Gastroesophageal sphincter (tissue), 4 donors: Measurements from ENCODE around the gene ISM2. TPM values are rescaled to one million over a fixed set of nuclear protein-coding genes. Genes with fewer than 3 reads are reported as not detected.

Experiments used
- ATAC-seq: fragments of 150-250 bp; one replicate; pipeline ENCODE4 v1.9.1; 2016; ENCODE audit warnings: mild to moderate bottlenecking, moderate library complexity
- H3K27ac ChIP-seq, 4 donors: fragments of 200-600 bp; sonication (generic) in 3 of 4; 1 replicate in 3 of 4; 2 replicates in 1 of 4; pipeline ENCODE4 v1.5.1; 2016 to 2019
- H3K27me3 ChIP-seq: fragments of 200-600 bp; sonication (generic); one replicate; pipeline ENCODE4 v1.5.1; 2019
- H3K36me3 ChIP-seq, 2 donors: fragments of 200-600 bp; sonication (generic); one replicate each; pipeline ENCODE4 v1.5.1; 2019; ENCODE audit warnings: control low read depth in 1 of 2
- H3K4me1 ChIP-seq, 3 donors: fragments of 200-600 bp; sonication (generic); 1 replicate in 2 of 3; 2 replicates in 1 of 3; pipeline ENCODE4 v1.5.1; 2016 to 2019; ENCODE audit warnings: control low read depth in 2 of 3
- H3K4me3 ChIP-seq, 2 donors: fragments of 200-600 bp; sonication (generic); one replicate each; pipeline ENCODE4 v1.5.1; 2019; ENCODE audit warnings: mild to moderate bottlenecking in 1 of 2, moderate library complexity in 1 of 2
- H3K9me3 ChIP-seq, 3 donors: fragments of 200-600 bp; sonication (generic); one replicate each; pipeline ENCODE4 v1.5.1; 2017 to 2019; ENCODE audit warnings: control low read depth in 2 of 3
- EP300 ChIP-seq: sonication (generic); formaldehyde crosslinking; IDR thresholded peaks from one replicate; pipeline ENCODE4 v1.6.1; 2017; ENCODE audit warnings: antibody characterized with exemption, mild to moderate bottlenecking
- POLR2A ChIP-seq, 2 donors: fragments of 450-650 bp; IDR thresholded peaks; one replicate each; pipeline ENCODE4 v1.6.1; 2017; ENCODE audit warnings: antibody characterized with exemption in 2 of 2, mild to moderate bottlenecking in 2 of 2, moderate library complexity in 1 of 2
- POLR2AphosphoS5 ChIP-seq: sonication (generic); formaldehyde crosslinking; IDR thresholded peaks from one replicate; pipeline ENCODE4 v1.6.1; 2017; ENCODE audit warnings: antibody characterized with exemption
- WGBS, 2 donors: methylation state at CpG; one replicate each; pipeline ENCODE4 v1.1.5; 2018; ENCODE audit warnings: low coverage in 1 of 2; 5-methylcytosine and 5-hydroxymethylcytosine counted together
- total RNA-seq, 4 donors: library from RNA; depleted of rRNA; stranded (reverse); fragments of >200 nt; gene quantifications; one replicate each; pipeline ENCODE4 v1.1.0, GENCODE V29; 2016
- TF ChIP-seq, protein P1 (sequence below), 4 experiments: fragments of 200-600 bp in 2 of 4; fragments of 450-650 bp in 2 of 4; sonication (generic) in 1 of 4; IDR thresholded peaks; one replicate each; pipeline ENCODE4 v1.5.1; 2017 to 2019; ENCODE audit warnings: antibody characterized with exemption in 4 of 4, mild to moderate bottlenecking in 2 of 4, moderate library complexity in 2 of 4

ISM2 gene
- total RNA-seq, 4 donors from 2014 or later = 0.31 TPM; not detected in 3

DNA sequence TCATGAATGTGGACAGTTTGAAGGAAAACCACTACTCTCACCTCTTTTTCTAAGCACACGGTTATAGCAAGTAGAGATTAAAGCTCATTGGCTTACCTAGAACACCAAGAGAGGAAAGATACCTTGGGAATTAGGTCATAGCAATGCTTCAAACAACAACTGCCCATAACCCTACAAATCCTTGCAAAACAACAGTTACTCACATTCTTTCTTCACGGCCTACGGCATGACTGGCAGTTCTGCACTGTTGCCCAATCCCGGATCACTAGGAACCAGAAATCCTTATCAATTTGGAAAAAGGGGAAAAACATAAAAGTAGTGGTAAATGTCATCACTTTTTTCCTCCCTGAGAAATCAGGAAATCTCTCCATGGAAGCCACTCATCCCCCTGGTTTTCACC lies 9.6 kb upstream of the ISM2 start:
- WGBS, 2 donors = 86 to 89% methylated on average over 4 of the region's 4 CpGs
- H3K4me3 ChIP-seq = no peak overlapping the region
- peaks cover 4 to 64% of the 10 kb centered on the region in 2 donors for H3K36me3 ChIP-seq
- H3K9me3 ChIP-seq = peaks cover 0 to 9% (median 0%) of the 10 kb centered on the region in 3 donors
- H3K27me3 ChIP-seq = no peaks in the 10 kb centered on the region
- TF ChIP-seq POLR2A (IDR thresholded peaks at IDR 0.05) (no peak), EP300 (no peak), POLR2AphosphoS5 (no peak)
- TF ChIP-seq, protein P1, sequence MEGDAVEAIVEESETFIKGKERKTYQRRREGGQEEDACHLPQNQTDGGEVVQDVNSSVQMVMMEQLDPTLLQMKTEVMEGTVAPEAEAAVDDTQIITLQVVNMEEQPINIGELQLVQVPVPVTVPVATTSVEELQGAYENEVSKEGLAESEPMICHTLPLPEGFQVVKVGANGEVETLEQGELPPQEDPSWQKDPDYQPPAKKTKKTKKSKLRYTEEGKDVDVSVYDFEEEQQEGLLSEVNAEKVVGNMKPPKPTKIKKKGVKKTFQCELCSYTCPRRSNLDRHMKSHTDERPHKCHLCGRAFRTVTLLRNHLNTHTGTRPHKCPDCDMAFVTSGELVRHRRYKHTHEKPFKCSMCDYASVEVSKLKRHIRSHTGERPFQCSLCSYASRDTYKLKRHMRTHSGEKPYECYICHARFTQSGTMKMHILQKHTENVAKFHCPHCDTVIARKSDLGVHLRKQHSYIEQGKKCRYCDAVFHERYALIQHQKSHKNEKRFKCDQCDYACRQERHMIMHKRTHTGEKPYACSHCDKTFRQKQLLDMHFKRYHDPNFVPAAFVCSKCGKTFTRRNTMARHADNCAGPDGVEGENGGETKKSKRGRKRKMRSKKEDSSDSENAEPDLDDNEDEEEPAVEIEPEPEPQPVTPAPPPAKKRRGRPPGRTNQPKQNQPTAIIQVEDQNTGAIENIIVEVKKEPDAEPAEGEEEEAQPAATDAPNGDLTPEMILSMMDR (IDR thresholded peaks at IDR 0.05) = no peak
- no peaks in the 10 kb centered on the region for H3K4me1 ChIP-seq
- no peak for ATAC-seq
- H3K27ac ChIP-seq = no peak overlapping the region

DNA sequence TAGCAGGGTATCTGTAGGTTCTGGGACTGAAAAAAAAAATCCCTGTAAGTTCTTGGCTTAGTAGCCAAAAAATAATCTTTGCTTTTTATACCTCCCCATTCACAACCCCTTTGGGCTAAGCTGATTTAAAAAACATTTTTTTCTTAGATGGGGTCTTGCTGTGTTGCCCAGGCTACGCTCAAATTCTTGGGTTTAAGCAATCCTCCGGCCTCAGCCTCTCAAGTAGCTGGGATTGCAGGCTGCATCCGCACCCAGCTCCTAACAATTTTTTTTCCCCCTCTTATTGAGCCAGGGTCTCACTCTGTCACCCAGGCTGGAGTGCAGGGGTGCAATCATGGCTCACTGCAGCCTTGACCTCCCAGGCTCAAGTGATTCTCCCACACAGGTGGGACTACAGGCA lies 9.1 kb upstream of the ISM2 start:
- Histone ChIP-seq H3K4me3 (no peak overlapping the region), H3K27me3 (no peaks in the 10 kb centered on the region), H3K4me1 (no peaks in the 10 kb centered on the region), H3K36me3 (peaks cover 4 to 64% of the 10 kb centered on the region in 2 donors), H3K9me3 (peaks cover 0 to 9% (median 0%) of the 10 kb centered on the region in 3 donors), H3K27ac (no peak overlapping the region)
- 93 to 100% methylated on average over 3 of the region's 3 CpGs for WGBS, 2 donors
- no peak for ATAC-seq
- no peak for TF ChIP-seq POLR2A (IDR thresholded peaks at IDR 0.05)
- TF ChIP-seq, protein P1 (IDR thresholded peaks at IDR 0.05) = no peak
- TF ChIP-seq EP300 = no peak
- TF ChIP-seq POLR2AphosphoS5 = no peak

DNA sequence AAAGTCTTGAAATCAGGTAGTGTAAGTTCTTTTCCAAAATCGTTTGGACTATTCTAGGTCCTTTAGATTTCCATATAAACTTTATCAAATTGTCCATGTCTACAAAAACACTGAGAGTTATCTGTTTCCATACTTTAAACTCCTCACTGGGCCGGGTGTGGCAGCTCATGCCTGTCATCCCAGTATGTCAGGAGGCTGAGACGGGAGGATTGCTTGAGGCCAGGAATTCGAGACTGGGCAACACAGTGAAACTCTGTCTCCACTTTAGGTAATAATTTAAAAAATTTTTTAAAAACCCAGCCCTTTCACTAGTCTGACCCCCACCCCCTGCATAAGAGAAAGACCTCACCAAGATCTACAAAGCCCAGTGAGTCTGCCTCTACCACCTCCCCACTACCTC lies 6.4 kb upstream of the ISM2 start:
- no peak for ATAC-seq
- Histone ChIP-seq H3K4me3 (no peak overlapping the region), H3K4me1 (no peaks in the 10 kb centered on the region), H3K9me3 (peaks cover 0 to 9% (median 0%) of the 10 kb centered on the region in 3 donors), H3K36me3 (peaks cover 0 to 37% of the 10 kb centered on the region in 2 donors), H3K27me3 (peaks cover 1% of the 10 kb centered on the region), H3K27ac (no peak overlapping the region)
- WGBS, 2 donors = 69 to 73% methylated on average over 4 of the region's 4 CpGs
- TF ChIP-seq EP300 = no peak
- TF ChIP-seq POLR2A (IDR thresholded peaks at IDR 0.05) = no peak
- TF ChIP-seq, protein P1 (IDR thresholded peaks at IDR 0.05) = no peak
- no peak for TF ChIP-seq POLR2AphosphoS5

DNA sequence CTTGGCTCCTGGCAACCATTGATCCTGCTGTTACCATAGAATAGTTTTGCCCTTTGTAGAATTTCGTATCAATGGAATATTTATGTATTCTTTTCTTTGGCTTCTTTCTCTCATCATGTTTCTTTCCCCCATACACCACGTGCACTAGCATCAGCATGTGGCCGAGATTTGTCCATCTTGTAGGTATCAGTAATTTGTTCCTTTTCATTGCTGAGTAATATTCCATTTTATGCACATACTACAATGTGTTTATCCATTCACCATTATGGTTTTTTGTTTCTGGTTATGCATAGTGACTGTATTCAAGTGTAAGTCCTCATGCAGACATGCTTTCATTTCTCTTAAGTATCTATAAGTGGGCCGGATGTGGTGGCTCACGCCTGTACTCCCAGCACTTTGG lies 4.5 kb upstream of the ISM2 start:
- no peak overlapping the region for H3K27ac ChIP-seq
- peaks cover 0 to 19% of the 10 kb centered on the region in 2 donors for H3K36me3 ChIP-seq
- H3K9me3 ChIP-seq = peaks cover 0 to 9% (median 0%) of the 10 kb centered on the region in 3 donors
- no peak for ATAC-seq
- no peak for TF ChIP-seq POLR2AphosphoS5
- TF ChIP-seq POLR2A (IDR thresholded peaks at IDR 0.05) = no peak
- TF ChIP-seq, protein P1 (IDR thresholded peaks at IDR 0.05) = no peak
- no peak for TF ChIP-seq EP300
- H3K4me3 ChIP-seq = no peak overlapping the region
- peaks cover 20% of the 10 kb centered on the region for H3K27me3 ChIP-seq
- WGBS, 2 donors = 96 to 100% methylated on average over 4 to 5 of the region's 5 CpGs
- H3K4me1 ChIP-seq = peaks cover 0 to 13% (median 4%) of the 10 kb centered on the region in 3 donors

DNA sequence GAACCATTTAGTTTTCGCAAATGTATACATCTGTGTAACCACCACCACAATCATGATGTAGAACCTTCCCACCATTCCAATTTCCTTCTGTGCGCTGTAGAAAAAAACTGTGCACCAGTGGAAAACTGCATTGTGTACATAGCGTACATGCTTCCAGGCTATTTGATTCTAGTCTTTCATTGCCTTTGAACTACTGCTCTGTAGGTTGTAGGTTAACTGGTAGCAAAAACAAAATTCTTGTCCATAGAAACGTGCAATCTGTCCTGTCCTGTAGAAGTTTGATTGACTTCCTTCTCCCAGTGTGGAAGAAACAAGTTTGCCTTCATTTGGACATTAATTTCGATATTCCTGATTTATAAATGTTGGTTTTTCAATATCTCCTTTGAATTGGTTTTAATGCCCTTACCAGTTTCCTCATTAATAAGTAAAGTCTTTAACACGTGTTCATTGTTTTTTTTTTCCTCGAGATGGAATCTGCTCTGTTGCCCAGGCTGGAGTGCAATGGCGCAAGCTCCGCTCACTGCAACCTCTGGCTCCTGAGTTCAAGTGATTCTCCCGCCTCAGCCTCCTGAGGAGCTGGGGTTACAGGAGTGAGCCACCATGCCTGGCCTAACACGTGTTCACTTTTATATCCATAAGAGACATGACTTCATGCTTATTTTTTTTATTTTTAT lies 3.6 kb upstream of the ISM2 start:
- peaks cover 29% of the 10 kb centered on the region for H3K27me3 ChIP-seq
- H3K4me1 ChIP-seq = peaks cover 0 to 18% (median 7%) of the 10 kb centered on the region in 3 donors
- peaks cover 0 to 10% of the 10 kb centered on the region in 2 donors for H3K36me3 ChIP-seq
- no peak for ATAC-seq
- H3K27ac ChIP-seq = no peak overlapping the region
- no peak overlapping the region for H3K4me3 ChIP-seq
- H3K9me3 ChIP-seq = peaks cover 0 to 9% (median 0%) of the 10 kb centered on the region in 3 donors
- WGBS, 2 donors = 75 to 83% methylated on average over 10 to 11 of the region's 11 CpGs
- TF ChIP-seq POLR2A (IDR thresholded peaks at IDR 0.05) (no peak), POLR2AphosphoS5 (no peak), EP300 (no peak)
- TF ChIP-seq, protein P1 (IDR thresholded peaks at IDR 0.05) = no peak
